Brain microvascular endothelial cell (primary cell): ENCODE data around the gene ANAPC10.

Source experiments
- DNase-seq: peaks from one replicate; pipeline ENCODE4 v3.0.0-alpha.2; 2020
- H3K27ac ChIP-seq: fragments of 250-450 bp; sonication (Bioruptor Pico); 2 replicates; pipeline ENCODE4 v1.5.1; 2020; ENCODE audit warnings: mild to moderate bottlenecking, moderate library complexity
- H3K27me3 ChIP-seq: fragments of 250-450 bp; sonication (Bioruptor Pico); replicated peaks from 2 replicates; pipeline ENCODE4 v1.5.1; 2020; ENCODE audit warnings: mild to moderate bottlenecking
- H3K36me3 ChIP-seq: fragments of 250-450 bp; sonication (Bioruptor Pico); replicated peaks from 2 replicates; pipeline ENCODE4 v1.5.1; 2020; ENCODE audit warnings: mild to moderate bottlenecking
- H3K4me3 ChIP-seq: 2 replicates; pipeline ENCODE4 v1.5.1; 2011; ENCODE audit warnings: low read depth, mild to moderate bottlenecking, control low read depth, low read length, moderate library complexity
- CTCF ChIP-seq: IDR thresholded peaks from 2 replicates; pipeline ENCODE4 v1.5.1; 2011; ENCODE audit warnings: low read depth, mild to moderate bottlenecking, moderate library complexity, low read length, control low read depth, inconsistent platforms; ENCODE audit errors: missing control alignments
- in situ Hi-C: cut with HindIII; loops from 2 replicates; pipeline ENCODE4 v1.10.0; 2017; ENCODE audit warnings: low sequenced_read_pairs, low pct_ligation_motif_present

ANAPC10 gene

GRCh38 chr4:145048817-145049216 lies 49.2 kb downstream of the ANAPC10 start:
- in situ Hi-C loops, result no loop called here
- Histone ChIP-seq H3K4me3 (no peak overlapping the region), H3K27ac (no peak overlapping the region), H3K36me3 (no peaks in the 10 kb centered on the region), H3K27me3 (no peaks in the 10 kb centered on the region)
- TF ChIP-seq CTCF, result no peak
- no peak for DNase-seq

- no peak overlapping the region for H3K4me3 ChIP-seq
- no peak for TF ChIP-seq CTCF
- in situ Hi-C loops, result no loop called here
- H3K27ac ChIP-seq, result peak overlapping the region; percentile 31
- DNase-seq, result no peak
- no peaks in the 10 kb centered on the region for H3K27me3 ChIP-seq
- no peaks in the 10 kb centered on the region for H3K36me3 ChIP-seq
Measured at GRCh38 chr4:145047151-145047550, 50.8 kb downstream of the ANAPC10 start.

- no peak for DNase-seq
- no peak for TF ChIP-seq CTCF
- no peaks in the 10 kb centered on the region for H3K36me3 ChIP-seq
- no peaks in the 10 kb centered on the region for H3K27me3 ChIP-seq
- H3K4me3 ChIP-seq, result no peak overlapping the region
- in situ Hi-C loops, result no loop called here
- no peak overlapping the region for H3K27ac ChIP-seq
Measured at GRCh38 chr4:145045180-145045579, 52.8 kb downstream of the ANAPC10 start.

GRCh38 chr4:145044341-145044740 lies 53.7 kb downstream of the ANAPC10 start:
- H3K27me3 ChIP-seq, result no peaks in the 10 kb centered on the region

GRCh38 chr4:145043306-145043705 lies 54.7 kb downstream of the ANAPC10 start:
- in situ Hi-C loops, result no loop called here
- TF ChIP-seq CTCF, result no peak
- Histone ChIP-seq H3K27me3 (no peaks in the 10 kb centered on the region), H3K27ac (no peak overlapping the region), H3K4me3 (no peak overlapping the region), H3K36me3 (no peaks in the 10 kb centered on the region)
- DNase-seq, result no peak

More at GRCh38 chr4:145044341-145044740, 53.7 kb downstream of the ANAPC10 start:
- no peak for TF ChIP-seq CTCF
- in situ Hi-C loops, result no loop called here
- Histone ChIP-seq H3K27ac (peak overlapping the region; percentile 27), H3K36me3 (no peaks in the 10 kb centered on the region), H3K4me3 (no peak overlapping the region)
- DNase-seq, result peak; percentile 53

GRCh38 chr4:145042601-145043285 lies 55.3 kb downstream of the ANAPC10 start:
- H3K27ac ChIP-seq, result no peak overlapping the region
- H3K36me3 ChIP-seq, result no peaks in the 10 kb centered on the region
- in situ Hi-C loops, result no loop called here
- TF ChIP-seq CTCF, result no peak
- H3K27me3 ChIP-seq, result no peaks in the 10 kb centered on the region
- no peak overlapping the region for H3K4me3 ChIP-seq
- no peak for DNase-seq
